ENCODE data around the gene NEO1. TPM values are rescaled to one million over a fixed set of nuclear protein-coding genes. Genes with fewer than 3 reads are reported as not detected.

The NEO1 gene
- polyA plus RNA-seq, 1 donor from 2014 or later = 57.0 TPM

GRCh38 chr15:73108676-73109075 is 56.4 kb downstream of the NEO1 start:
- Histone ChIP-seq H3F3A (ENCODE audit: insufficient read depth, low read length, poor library complexity, severe bottlenecking) (no peaks in the 10 kb centered on the region), H2AFZ (ENCODE audit: low read depth, low read length) (no peak overlapping the region), H3K9me3 (ENCODE audit: low read length) (no peaks in the 10 kb centered on the region), H4K20me1 (ENCODE audit: insufficient read depth) (no peaks in the 10 kb centered on the region), H3K4me2 (ENCODE audit: low read length) (no peak overlapping the region), H3K9me2 (ENCODE audit: insufficient read depth, low read length) (no peaks in the 10 kb centered on the region), H3K79me2 (replicated peaks; ENCODE audit: insufficient read depth, low read length) (peaks cover 5% of the 10 kb centered on the region), H3K27ac (ENCODE audit: low read length) (no peak overlapping the region), H3K36me3 (ENCODE audit: insufficient read depth, low read length) (no peaks in the 10 kb centered on the region), H3K27me3 (ENCODE audit: insufficient read depth, low read depth, low read length) (no peaks in the 10 kb centered on the region), H3K4me3 (ENCODE audit: low read length) (no peak overlapping the region), H3K9ac (ENCODE audit: low read length) (no peak overlapping the region)
- TF ChIP-seq MXI1 (conservative IDR thresholded peaks at IDR 0.05; ENCODE audit: poor library complexity, severe bottlenecking) (no peak), SMC3 (conservative IDR thresholded peaks at IDR 0.05; ENCODE audit: poor library complexity) (no peak), EP300 (conservative IDR thresholded peaks at IDR 0.05; ENCODE audit: poor library complexity, severe bottlenecking) (no peak), CTCF (IDR thresholded peaks at IDR 0.05; ENCODE audit: poor library complexity, severe bottlenecking) (no peak), REST (IDR thresholded peaks at IDR 0.05; ENCODE audit: borderline replicate concordance) (no peak)

- Histone ChIP-seq H3F3A (ENCODE audit: insufficient read depth, low read length, poor library complexity, severe bottlenecking) (no peaks in the 10 kb centered on the region), H3K27ac (ENCODE audit: low read length) (no peak overlapping the region), H3K36me3 (ENCODE audit: insufficient read depth, low read length) (no peaks in the 10 kb centered on the region), H4K20me1 (ENCODE audit: insufficient read depth) (no peaks in the 10 kb centered on the region), H3K79me2 (replicated peaks; ENCODE audit: insufficient read depth, low read length) (peaks cover 11% of the 10 kb centered on the region), H2AFZ (ENCODE audit: low read depth, low read length) (no peak overlapping the region), H3K9ac (ENCODE audit: low read length) (no peak overlapping the region), H3K9me3 (ENCODE audit: low read length) (no peaks in the 10 kb centered on the region), H3K4me2 (ENCODE audit: low read length) (no peak overlapping the region), H3K4me3 (ENCODE audit: low read length) (no peak overlapping the region), H3K9me2 (ENCODE audit: insufficient read depth, low read length) (no peaks in the 10 kb centered on the region), H3K27me3 (ENCODE audit: insufficient read depth, low read depth, low read length) (no peaks in the 10 kb centered on the region)
- TF ChIP-seq TAF1 (IDR thresholded peaks at IDR 0.05; ENCODE audit: low read depth) = no peak
- TF ChIP-seq MXI1 (conservative IDR thresholded peaks at IDR 0.05; ENCODE audit: poor library complexity, severe bottlenecking) = no peak
- no peak for TF ChIP-seq REST (IDR thresholded peaks at IDR 0.05; ENCODE audit: borderline replicate concordance)
- no peak for TF ChIP-seq POLR2AphosphoS5 (IDR thresholded peaks at IDR 0.05)
- TF ChIP-seq EZH2 (IDR thresholded peaks at IDR 0.05; ENCODE audit: borderline replicate concordance, insufficient read depth, low read length, poor library complexity, severe bottlenecking) = no peak
- no peak for TF ChIP-seq SMC3 (conservative IDR thresholded peaks at IDR 0.05; ENCODE audit: poor library complexity)
- TF ChIP-seq CTCF (IDR thresholded peaks at IDR 0.05; ENCODE audit: poor library complexity, severe bottlenecking) = no peak
- no peak for TF ChIP-seq RAD21 (conservative IDR thresholded peaks at IDR 0.05)
- TF ChIP-seq EP300 (conservative IDR thresholded peaks at IDR 0.05; ENCODE audit: poor library complexity, severe bottlenecking) = no peak
Observed at GRCh38 chr15:73109765-73110164, 57.5 kb downstream of the NEO1 start.

Data from neural cell (in vitro differentiated cells).